Endothelial cell of umbilical vein (primary cell): ENCODE results near the gene TMX1. TPM values are rescaled to one million over a fixed set of nuclear protein-coding genes. Genes with fewer than 3 reads are reported as not detected.

Experiments used
- BruUV-seq: library from RNA; stranded (reverse); fragments of 400-500 nt; replicated peaks from 2 replicates; lab custom pipeline; 2021; lab: Mats Ljungman, UMichigan
- CTCF ChIA-PET: fragments of 300-600, 350-600 bp; sonication (Branson Sonifier 250); formaldehyde crosslinking; loops from one replicate; lab custom pipeline; 2021; ENCODE audit warnings: antibody characterized with exemption, inconsistent platforms; lab: Charles Lee
- POLR2A ChIA-PET: fragments of 300-600, 350-600 bp; sonication (Branson Sonifier 250); formaldehyde crosslinking; loops from one replicate; lab custom pipeline; 2021; ENCODE audit warnings: antibody characterized with exemption, inconsistent platforms; lab: Charles Lee
- DNase-seq: peaks from one replicate; pipeline ENCODE4 v3.0.0-alpha.2; 2011; ENCODE audit warnings: low read depth, low spot score
- FAIRE-seq: peaks from 2 replicates; lab custom pipeline; 2011; peaks lifted over from hg19 to GRCh38; lab: Jason Lieb, UNC
- H2AFZ ChIP-seq: 2 replicates; pipeline ENCODE4 v1.6.0; 2012; ENCODE audit warnings: low read depth, low read length, control low read depth, inconsistent platforms
- H3K27ac ChIP-seq: 2 replicates; pipeline ENCODE4 v1.5.1; 2011; ENCODE audit warnings: low read depth, mild to moderate bottlenecking, control low read depth, low read length, moderate library complexity; ENCODE audit not compliant: insufficient read depth
- H3K27me3 ChIP-seq, 2 experiments: 2 replicates each; pipeline versions ENCODE4 v1.6.0 to v1.6.1; 2011; ENCODE audit warnings: low read length in 2 of 2, mixed read lengths in 1 of 2; ENCODE audit not compliant: control insufficient read depth in 2 of 2, insufficient read depth in 2 of 2
- H3K36me3 ChIP-seq, 2 experiments: 2 replicates in 1 of 2; 3 replicates in 1 of 2; pipeline ENCODE4 v1.5.1; 2011; ENCODE audit warnings: low read length in 2 of 2, mild to moderate bottlenecking in 1 of 2, moderate library complexity in 1 of 2; ENCODE audit not compliant: control insufficient read depth in 2 of 2, insufficient read depth in 2 of 2; ENCODE audit errors: extremely low read depth in 1 of 2
- H3K4me1 ChIP-seq: 3 replicates; pipeline ENCODE4 v1.5.1; 2011; ENCODE audit warnings: mild to moderate bottlenecking, low read length; ENCODE audit not compliant: control insufficient read depth, insufficient read depth; ENCODE audit errors: extremely low read depth
- H3K4me2 ChIP-seq: 2 replicates; pipeline ENCODE4 v1.6.1; 2011; ENCODE audit warnings: low read length, control low read depth, mixed read lengths; ENCODE audit not compliant: insufficient read depth
- H3K4me3 ChIP-seq, 3 experiments: fragments of 200-600 bp in 1 of 3; sonication (generic), shearing (Covaris generic) in 1 of 3; replicated peaks in 1 of 3; 2 replicates each; pipeline ENCODE4 v1.5.1; 2011 to 2016; ENCODE audit warnings: control low read depth in 3 of 3, low read length in 3 of 3, mild to moderate bottlenecking in 2 of 3, inconsistent platforms in 1 of 3, low read depth in 1 of 3, moderate library complexity in 1 of 3; ENCODE audit not compliant: insufficient read depth in 1 of 3
- H3K79me2 ChIP-seq: 2 replicates; pipeline ENCODE4 v1.6.0; 2012; ENCODE audit warnings: low read length, inconsistent platforms; ENCODE audit not compliant: control insufficient read depth, insufficient read depth
- H3K9ac ChIP-seq: replicated peaks from 2 replicates; pipeline ENCODE3; 2011; ENCODE audit warnings: low read length, control low read depth; ENCODE audit not compliant: insufficient read depth; ENCODE audit errors: extremely low read depth
- H3K9me1 ChIP-seq: replicated peaks from 3 replicates; pipeline ENCODE4 v1.6.0; 2011; ENCODE audit warnings: mild to moderate bottlenecking, low read length; ENCODE audit not compliant: control insufficient read depth, insufficient read depth; ENCODE audit errors: extremely low read depth
- H3K9me3 ChIP-seq: replicated peaks from 2 replicates; pipeline ENCODE4 v1.5.1; 2012; ENCODE audit warnings: low read length, inconsistent platforms; ENCODE audit not compliant: control insufficient read depth, insufficient read depth
- H4K20me1 ChIP-seq: replicated peaks from 2 replicates; pipeline ENCODE3; 2011; ENCODE audit warnings: mild to moderate bottlenecking, low read length; ENCODE audit not compliant: control insufficient read depth, insufficient read depth; ENCODE audit errors: extremely low read depth
- EZH2 ChIP-seq: IDR thresholded peaks from 2 replicates; pipeline ENCODE4 v1.6.1; 2012; ENCODE audit warnings: borderline replicate concordance, low read depth, mild to moderate bottlenecking, moderate library complexity, low read length, inconsistent platforms; ENCODE audit not compliant: severe bottlenecking
- FOS ChIP-seq: IDR thresholded peaks from 2 replicates; pipeline ENCODE4 v1.6.1; 2011; ENCODE audit warnings: mild to moderate bottlenecking, low read length, moderate library complexity, borderline replicate concordance; ENCODE audit not compliant: insufficient read depth
- GATA2 ChIP-seq: IDR thresholded peaks from 2 replicates; pipeline ENCODE4 v1.7.0; 2011; ENCODE audit warnings: low read depth, mild to moderate bottlenecking, moderate library complexity, mixed read lengths, low read length; ENCODE audit not compliant: insufficient read length, insufficient read depth
- JUN ChIP-seq: IDR thresholded peaks from 2 replicates; pipeline ENCODE4 v1.6.1; 2011; ENCODE audit warnings: borderline replicate concordance, low read depth; ENCODE audit not compliant: insufficient read length, insufficient read depth
- MYC ChIP-seq: IDR thresholded peaks from one replicate; pipeline ENCODE4 v1.6.1; 2011; ENCODE audit warnings: mild to moderate bottlenecking, low read depth, low read length
- POLR2A ChIP-seq: IDR thresholded peaks from 2 replicates; pipeline ENCODE4 v1.6.1; 2012; ENCODE audit warnings: low read depth, mild to moderate bottlenecking, control low read depth, low read length
- POLR2AphosphoS5 ChIP-seq: IDR thresholded peaks from 2 replicates; pipeline ENCODE4 v1.6.1; 2012; ENCODE audit warnings: low read depth, mild to moderate bottlenecking, control low read depth, low read length, moderate library complexity; ENCODE audit not compliant: insufficient read depth
- dilution Hi-C: fragments of 300-500 bp; cut with MboI; formaldehyde crosslinking; loops from one replicate; pipeline ENCODE4 v1.15.0; 2019; ENCODE audit warnings: low sequenced_read_pairs; ENCODE audit not compliant: extremely low pct_ligation_motif_present
- intact Hi-C: fragments of 100-400 bp; cut with micrococcal nuclease; formaldehyde crosslinking; loops from one replicate; pipeline ENCODE4 v1.10.0; 2022
- polyA plus RNA-seq, 4 experiments: library from polyadenylated mRNA; depleted of rRNA in 3 of 4; stranded (reverse) in 3 of 4; unstranded in 1 of 4; fragments of >200 nt; gene quantifications; 2 replicates each; pipeline versions ENCODE4 v1.2.1 to v1.2.3, GENCODE V29; 2011 to 2012; ENCODE audit warnings: missing spikeins in 1 of 4
- total RNA-seq: library from RNA; stranded (reverse); gene quantifications from 2 replicates; pipeline ENCODE4 v1.2.3, GENCODE V29; 2021
- TF ChIP-seq, protein P1 (sequence below), 2 donors: IDR thresholded peaks; 1 replicate in 1 of 2; 2 replicates in 1 of 2; pipeline ENCODE4 v1.5.1; 2011; ENCODE audit warnings: low read length in 2 of 2, mild to moderate bottlenecking in 2 of 2, moderate library complexity in 2 of 2, control low read depth in 1 of 2, inconsistent platforms in 1 of 2, low read depth in 1 of 2; ENCODE audit not compliant: insufficient read depth in 1 of 2; ENCODE audit errors: extremely low read depth in 1 of 2
- TF ChIP-seq, protein P2 (sequence below): IDR thresholded peaks from 2 replicates; pipeline ENCODE4 v1.6.1; 2011; ENCODE audit not compliant: insufficient read depth, insufficient read length

The TMX1 gene
- total and polyA plus RNA-seq, 2 donors (not counting 3 experiments of a cell fraction or from before 2014, with no cell fraction given): 11.4 to 41.9 TPM

- H3K27me3 ChIP-seq: peaks cover 4 to 32% of the 10 kb centered on the region in 2 experiments
- dilution Hi-C loops: no loop called here
- no peak for FAIRE-seq
- TF ChIP-seq JUN (no peak), POLR2A (no peak), EZH2 (no peak), MYC (no peak), FOS (no peak), GATA2 (no peak), POLR2AphosphoS5 (no peak)
- TF ChIP-seq, protein P1, sequence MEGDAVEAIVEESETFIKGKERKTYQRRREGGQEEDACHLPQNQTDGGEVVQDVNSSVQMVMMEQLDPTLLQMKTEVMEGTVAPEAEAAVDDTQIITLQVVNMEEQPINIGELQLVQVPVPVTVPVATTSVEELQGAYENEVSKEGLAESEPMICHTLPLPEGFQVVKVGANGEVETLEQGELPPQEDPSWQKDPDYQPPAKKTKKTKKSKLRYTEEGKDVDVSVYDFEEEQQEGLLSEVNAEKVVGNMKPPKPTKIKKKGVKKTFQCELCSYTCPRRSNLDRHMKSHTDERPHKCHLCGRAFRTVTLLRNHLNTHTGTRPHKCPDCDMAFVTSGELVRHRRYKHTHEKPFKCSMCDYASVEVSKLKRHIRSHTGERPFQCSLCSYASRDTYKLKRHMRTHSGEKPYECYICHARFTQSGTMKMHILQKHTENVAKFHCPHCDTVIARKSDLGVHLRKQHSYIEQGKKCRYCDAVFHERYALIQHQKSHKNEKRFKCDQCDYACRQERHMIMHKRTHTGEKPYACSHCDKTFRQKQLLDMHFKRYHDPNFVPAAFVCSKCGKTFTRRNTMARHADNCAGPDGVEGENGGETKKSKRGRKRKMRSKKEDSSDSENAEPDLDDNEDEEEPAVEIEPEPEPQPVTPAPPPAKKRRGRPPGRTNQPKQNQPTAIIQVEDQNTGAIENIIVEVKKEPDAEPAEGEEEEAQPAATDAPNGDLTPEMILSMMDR (IDR thresholded peaks at IDR 0.05; ENCODE audit: extremely low read depth in 1 of 2, insufficient read depth in 1 of 2, low read depth in 1 of 2, low read length in 2 of 2): no peak
- TF ChIP-seq, protein P2, sequence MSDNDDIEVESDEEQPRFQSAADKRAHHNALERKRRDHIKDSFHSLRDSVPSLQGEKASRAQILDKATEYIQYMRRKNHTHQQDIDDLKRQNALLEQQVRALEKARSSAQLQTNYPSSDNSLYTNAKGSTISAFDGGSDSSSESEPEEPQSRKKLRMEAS: no peak
- no peaks in the 10 kb centered on the region for H3K36me3 ChIP-seq
- POLR2A ChIA-PET: no interaction called here
- no peak overlapping the region for H2AFZ ChIP-seq
- no peaks in the 10 kb centered on the region for H3K9me1 ChIP-seq
- no peaks in the 10 kb centered on the region for H3K79me2 ChIP-seq
- no peak overlapping the region for H3K4me3 ChIP-seq
- DNase-seq: no peak
- no peaks in the 10 kb centered on the region for H3K4me1 ChIP-seq
- no peak overlapping the region for H3K4me2 ChIP-seq
- H4K20me1 ChIP-seq: no peaks in the 10 kb centered on the region
- intact Hi-C loops: no loop called here
- CTCF ChIA-PET: interaction anchor here (1.5 kb wide), 1 partner anchor 19 kb away, joined by 3 read pairs; no protein-coding TSS in a partner anchor
- H3K27ac ChIP-seq: no peak overlapping the region
- H3K9me3 ChIP-seq: no peaks in the 10 kb centered on the region
- H3K9ac ChIP-seq: no peak overlapping the region
- BruUV-seq: no TSS peak
Measured at GRCh38 chr14:51203881-51204280, 36.2 kb upstream of the TMX1 start.
